ENCODE data around the gene C19orf85.

Gene C19orf85

GRCh38 chr19:55459950-55460657, 4.4 kb downstream of the C19orf85 start:
- H3K23ac ChIP-seq (ENCODE audit: low read length): no peak overlapping the region
- no peaks in the 10 kb centered on the region for H3K79me2 ChIP-seq (ENCODE audit: control insufficient read depth, insufficient read depth, low read length)
- no peaks in the 10 kb centered on the region for H3K36me3 ChIP-seq (ENCODE audit: control insufficient read depth, insufficient read depth, low read length)
- H3K4me2 ChIP-seq (ENCODE audit: low read length): no peak overlapping the region
- H2AK5ac ChIP-seq (ENCODE audit: low read length): no peak overlapping the region
- H2BK120ac ChIP-seq (ENCODE audit: low read depth, low read length): no peak overlapping the region
- no peak overlapping the region for H3K18ac ChIP-seq (ENCODE audit: low read length)
- no peak overlapping the region for H2BK5ac ChIP-seq (ENCODE audit: low read length)
- no peak overlapping the region for H3K4me3 ChIP-seq (ENCODE audit: low read length)
- H4K8ac ChIP-seq (ENCODE audit: low read depth, low read length): no peak overlapping the region
- no CpG with 5 or more reads among the region's 16 CpGs for WGBS (ENCODE audit: extremely low coverage, insufficient coverage, low lambda C conversion rate)
- H4K5ac ChIP-seq (ENCODE audit: low read length): no peak overlapping the region
- H3K56ac ChIP-seq (ENCODE audit: low read length): peak overlapping the region; percentile 42
- H3K4me1 ChIP-seq (ENCODE audit: control insufficient read depth, low read depth, low read length): no peaks in the 10 kb centered on the region
- H3K9ac ChIP-seq (ENCODE audit: low read length): no peak overlapping the region
- H3K79me1 ChIP-seq (ENCODE audit: low read length): no peaks in the 10 kb centered on the region
- no peaks in the 10 kb centered on the region for H3K27me3 ChIP-seq (ENCODE audit: insufficient read depth, low read length, poor library complexity)
- H3K27ac ChIP-seq (ENCODE audit: low read depth, low read length): no peak overlapping the region
- H2BK15ac ChIP-seq (replicated peaks; ENCODE audit: low read depth): no peak overlapping the region
- DNase-seq: no peak
- H3K4ac ChIP-seq (ENCODE audit: low read depth, low read length): no peak overlapping the region

- Histone ChIP-seq H3K4me2 (ENCODE audit: low read length) (no peak overlapping the region), H3K79me1 (ENCODE audit: low read length) (no peaks in the 10 kb centered on the region), H3K36me3 (ENCODE audit: control insufficient read depth, insufficient read depth, low read length) (no peaks in the 10 kb centered on the region), H3K4me3 (ENCODE audit: low read length) (no peak overlapping the region), H2AK5ac (ENCODE audit: low read length) (no peak overlapping the region), H2BK15ac (replicated peaks; ENCODE audit: low read depth) (no peak overlapping the region), H3K27me3 (ENCODE audit: insufficient read depth, low read length, poor library complexity) (no peaks in the 10 kb centered on the region), H3K9ac (ENCODE audit: low read length) (no peak overlapping the region), H4K8ac (ENCODE audit: low read depth, low read length) (no peak overlapping the region), H3K56ac (ENCODE audit: low read length) (no peak overlapping the region), H3K4me1 (ENCODE audit: control insufficient read depth, low read depth, low read length) (no peaks in the 10 kb centered on the region), H3K27ac (ENCODE audit: low read depth, low read length) (no peak overlapping the region), H4K5ac (ENCODE audit: low read length) (no peak overlapping the region), H3K23ac (ENCODE audit: low read length) (no peak overlapping the region), H2BK5ac (ENCODE audit: low read length) (no peak overlapping the region), H3K18ac (ENCODE audit: low read length) (no peak overlapping the region), H2BK120ac (ENCODE audit: low read depth, low read length) (no peak overlapping the region), H3K79me2 (ENCODE audit: control insufficient read depth, insufficient read depth, low read length) (no peaks in the 10 kb centered on the region), H3K4ac (ENCODE audit: low read depth, low read length) (no peak overlapping the region)
- WGBS (ENCODE audit: extremely low coverage, insufficient coverage, low lambda C conversion rate): no CpG with 5 or more reads among the region's 8 CpGs
- no peak for DNase-seq
These were observed 5.0 kb downstream of the C19orf85 start for GRCh38 chr19:55459551-55459949.

GRCh38 chr19:55457683-55458457, 6.7 kb downstream of the C19orf85 start:
- DNase-seq: no peak
- no CpG with 5 or more reads among the region's 16 CpGs for WGBS (ENCODE audit: extremely low coverage, insufficient coverage, low lambda C conversion rate)
- H3K79me1 ChIP-seq (ENCODE audit: low read length): no peaks in the 10 kb centered on the region

GRCh38 chr19:55456347-55456746, 8.2 kb downstream of the C19orf85 start:
- no peak overlapping the region for H3K18ac ChIP-seq (ENCODE audit: low read length)
- no peak overlapping the region for H3K4ac ChIP-seq (ENCODE audit: low read depth, low read length)
- WGBS (ENCODE audit: extremely low coverage, insufficient coverage, low lambda C conversion rate): no CpG with 5 or more reads among the region's 14 CpGs
- H3K4me2 ChIP-seq (ENCODE audit: low read length): no peak overlapping the region
- no peak overlapping the region for H4K8ac ChIP-seq (ENCODE audit: low read depth, low read length)
- H2BK5ac ChIP-seq (ENCODE audit: low read length): no peak overlapping the region
- no peaks in the 10 kb centered on the region for H3K79me2 ChIP-seq (ENCODE audit: control insufficient read depth, insufficient read depth, low read length)
- DNase-seq: no peak
- no peak overlapping the region for H2BK15ac ChIP-seq (replicated peaks; ENCODE audit: low read depth)
- no peak overlapping the region for H3K23ac ChIP-seq (ENCODE audit: low read length)
- no peak overlapping the region for H4K5ac ChIP-seq (ENCODE audit: low read length)
- peaks cover 10% of the 10 kb centered on the region for H3K27me3 ChIP-seq (ENCODE audit: insufficient read depth, low read length, poor library complexity)
- no peak overlapping the region for H2BK120ac ChIP-seq (ENCODE audit: low read depth, low read length)
- no peaks in the 10 kb centered on the region for H3K36me3 ChIP-seq (ENCODE audit: control insufficient read depth, insufficient read depth, low read length)
- H3K9ac ChIP-seq (ENCODE audit: low read length): no peak overlapping the region
- no peaks in the 10 kb centered on the region for H3K79me1 ChIP-seq (ENCODE audit: low read length)
- H3K27ac ChIP-seq (ENCODE audit: low read depth, low read length): no peak overlapping the region
- no peak overlapping the region for H3K56ac ChIP-seq (ENCODE audit: low read length)
- no peaks in the 10 kb centered on the region for H3K4me1 ChIP-seq (ENCODE audit: control insufficient read depth, low read depth, low read length)
- H2AK5ac ChIP-seq (ENCODE audit: low read length): no peak overlapping the region
- H3K4me3 ChIP-seq (ENCODE audit: low read length): no peak overlapping the region

More at GRCh38 chr19:55457683-55458457, 6.7 kb downstream of the C19orf85 start:
- Histone ChIP-seq H4K8ac (ENCODE audit: low read depth, low read length) (no peak overlapping the region), H2AK5ac (ENCODE audit: low read length) (no peak overlapping the region), H3K27me3 (ENCODE audit: insufficient read depth, low read length, poor library complexity) (no peaks in the 10 kb centered on the region), H3K79me2 (ENCODE audit: control insufficient read depth, insufficient read depth, low read length) (no peaks in the 10 kb centered on the region), H2BK120ac (ENCODE audit: low read depth, low read length) (no peak overlapping the region), H3K9ac (ENCODE audit: low read length) (no peak overlapping the region), H4K5ac (ENCODE audit: low read length) (no peak overlapping the region), H3K4me1 (ENCODE audit: control insufficient read depth, low read depth, low read length) (no peaks in the 10 kb centered on the region), H3K36me3 (ENCODE audit: control insufficient read depth, insufficient read depth, low read length) (no peaks in the 10 kb centered on the region), H3K23ac (ENCODE audit: low read length) (no peak overlapping the region), H3K4me2 (ENCODE audit: low read length) (no peak overlapping the region), H2BK15ac (replicated peaks; ENCODE audit: low read depth) (no peak overlapping the region), H3K18ac (ENCODE audit: low read length) (no peak overlapping the region), H3K27ac (ENCODE audit: low read depth, low read length) (no peak overlapping the region), H2BK5ac (ENCODE audit: low read length) (no peak overlapping the region), H3K4me3 (ENCODE audit: low read length) (no peak overlapping the region), H3K4ac (ENCODE audit: low read depth, low read length) (no peak overlapping the region), H3K56ac (ENCODE audit: low read length) (no peak overlapping the region)

GRCh38 chr19:55455576-55456235, 8.8 kb downstream of the C19orf85 start:
- Histone ChIP-seq H3K79me1 (ENCODE audit: low read length) (no peaks in the 10 kb centered on the region), H3K56ac (ENCODE audit: low read length) (no peak overlapping the region)
- WGBS (ENCODE audit: extremely low coverage, insufficient coverage, low lambda C conversion rate): no CpG with 5 or more reads among the region's 11 CpGs

More at GRCh38 chr19:55455576-55456235, 8.8 kb downstream of the C19orf85 start:
- Histone ChIP-seq H2BK5ac (ENCODE audit: low read length) (no peak overlapping the region), H3K79me2 (ENCODE audit: control insufficient read depth, insufficient read depth, low read length) (no peaks in the 10 kb centered on the region), H3K27ac (ENCODE audit: low read depth, low read length) (no peak overlapping the region), H4K5ac (ENCODE audit: low read length) (no peak overlapping the region), H3K23ac (ENCODE audit: low read length) (no peak overlapping the region), H3K27me3 (ENCODE audit: insufficient read depth, low read length, poor library complexity) (peaks cover 12% of the 10 kb centered on the region), H3K18ac (ENCODE audit: low read length) (no peak overlapping the region), H3K4me2 (ENCODE audit: low read length) (no peak overlapping the region), H2BK15ac (replicated peaks; ENCODE audit: low read depth) (no peak overlapping the region), H3K9ac (ENCODE audit: low read length) (no peak overlapping the region), H3K4me1 (ENCODE audit: control insufficient read depth, low read depth, low read length) (no peaks in the 10 kb centered on the region), H3K4me3 (ENCODE audit: low read length) (no peak overlapping the region), H2AK5ac (ENCODE audit: low read length) (no peak overlapping the region), H2BK120ac (ENCODE audit: low read depth, low read length) (no peak overlapping the region), H3K4ac (ENCODE audit: low read depth, low read length) (no peak overlapping the region), H3K36me3 (ENCODE audit: control insufficient read depth, insufficient read depth, low read length) (no peaks in the 10 kb centered on the region), H4K8ac (ENCODE audit: low read depth, low read length) (no peak overlapping the region)
- DNase-seq: no peak
